Prostate gland (tissue), 2 donors: Measurements from ENCODE around the gene SEC61A1. TPM values are rescaled to one million over a fixed set of nuclear protein-coding genes. Genes with fewer than 3 reads are reported as not detected.

ENCODE experiments used
- DNase-seq: peaks from one replicate; pipeline ENCODE4 v3.0.0-alpha.2; 2019; ENCODE audit warnings: low spot score
- H3K27ac ChIP-seq, 2 donors: fragments of 200-600 bp; sonication (generic); 2 replicates each; pipeline ENCODE4 v1.5.1; 2017 to 2019
- H3K27me3 ChIP-seq: fragments of 200-600 bp; sonication (generic); replicated peaks from 2 replicates; pipeline ENCODE4 v1.5.1; 2019; ENCODE audit not compliant: insufficient read depth
- H3K36me3 ChIP-seq, 2 donors: fragments of 200-600 bp; sonication (generic); 1 replicate in 1 of 2; 2 replicates in 1 of 2; pipeline versions ENCODE4 v1.5.1 to v1.8.1; 2017 to 2019
- H3K4me1 ChIP-seq: fragments of 200-600 bp; sonication (generic); replicated peaks from 2 replicates; pipeline ENCODE4 v1.5.1; 2019
- H3K4me3 ChIP-seq, 2 donors: fragments of 200-600 bp; sonication (generic); 2 replicates each; pipeline ENCODE4 v1.5.1; 2017 to 2019
- H3K9me3 ChIP-seq: fragments of 200-600 bp; sonication (generic); 2 replicates; pipeline ENCODE4 v1.5.1; 2017
- POLR2A ChIP-seq: fragments of 450-650 bp; IDR thresholded peaks from one replicate; pipeline ENCODE4 v1.6.1; 2016; ENCODE audit warnings: antibody characterized with exemption, mild to moderate bottlenecking
- POLR2AphosphoS5 ChIP-seq: sonication (generic); formaldehyde crosslinking; IDR thresholded peaks from one replicate; pipeline ENCODE4 v1.6.1; 2017; ENCODE audit warnings: antibody characterized with exemption
- WGBS: methylation state at CpG from one replicate; pipeline ENCODE4 v1.1.5; 2018; 5-methylcytosine and 5-hydroxymethylcytosine counted together
- intact Hi-C: fragments of 100-400 bp; cut with DNase I; formaldehyde crosslinking; loops from one replicate; pipeline ENCODE4 v1.14.2; 2022
- total RNA-seq, 2 donors: library from RNA; depleted of rRNA; stranded (reverse); fragments of >200 nt; gene quantifications; one replicate each; pipeline ENCODE4 v1.1.0, GENCODE V29; 2016
- TF ChIP-seq, protein P1 (sequence below), 4 experiments: fragments of 200-600 bp in 2 of 4; fragments of 450-650 bp in 2 of 4; sonication (generic) in 2 of 4; IDR thresholded peaks; 1 replicate in 3 of 4; 2 replicates in 1 of 4; pipeline ENCODE4 v1.5.1; 2016 to 2019; ENCODE audit warnings: antibody characterized with exemption in 4 of 4, mild to moderate bottlenecking in 2 of 4, moderate library complexity in 2 of 4

Gene SEC61A1
- total RNA-seq, 2 donors from 2014 or later, result 166 to 195 TPM

- intact Hi-C loops, result loop anchor here (5.0 kb wide), 1 partner anchor 421 kb away; no protein-coding TSS in a partner anchor
- TF ChIP-seq, protein P1, sequence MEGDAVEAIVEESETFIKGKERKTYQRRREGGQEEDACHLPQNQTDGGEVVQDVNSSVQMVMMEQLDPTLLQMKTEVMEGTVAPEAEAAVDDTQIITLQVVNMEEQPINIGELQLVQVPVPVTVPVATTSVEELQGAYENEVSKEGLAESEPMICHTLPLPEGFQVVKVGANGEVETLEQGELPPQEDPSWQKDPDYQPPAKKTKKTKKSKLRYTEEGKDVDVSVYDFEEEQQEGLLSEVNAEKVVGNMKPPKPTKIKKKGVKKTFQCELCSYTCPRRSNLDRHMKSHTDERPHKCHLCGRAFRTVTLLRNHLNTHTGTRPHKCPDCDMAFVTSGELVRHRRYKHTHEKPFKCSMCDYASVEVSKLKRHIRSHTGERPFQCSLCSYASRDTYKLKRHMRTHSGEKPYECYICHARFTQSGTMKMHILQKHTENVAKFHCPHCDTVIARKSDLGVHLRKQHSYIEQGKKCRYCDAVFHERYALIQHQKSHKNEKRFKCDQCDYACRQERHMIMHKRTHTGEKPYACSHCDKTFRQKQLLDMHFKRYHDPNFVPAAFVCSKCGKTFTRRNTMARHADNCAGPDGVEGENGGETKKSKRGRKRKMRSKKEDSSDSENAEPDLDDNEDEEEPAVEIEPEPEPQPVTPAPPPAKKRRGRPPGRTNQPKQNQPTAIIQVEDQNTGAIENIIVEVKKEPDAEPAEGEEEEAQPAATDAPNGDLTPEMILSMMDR (IDR thresholded peaks at IDR 0.05), result peak; percentile 79 to 96 (median 95)
- TF ChIP-seq POLR2AphosphoS5 (peak; percentile 65), POLR2A (no peak)
- no peaks in the 10 kb centered on the region for H3K4me1 ChIP-seq
- no peaks in the 10 kb centered on the region for H3K27me3 ChIP-seq
- DNase-seq, result peak; percentile 80
- peak overlapping the region in 1 of 2 donors; percentile 48 for H3K27ac ChIP-seq
- WGBS, result 17% methylated on average over 68 of the region's 78 CpGs
- no peaks in the 10 kb centered on the region for H3K9me3 ChIP-seq
- H3K36me3 ChIP-seq, result no peaks in the 10 kb centered on the region
- H3K4me3 ChIP-seq, result peak overlapping the region; percentile 12 to 28
Observed at GRCh38 chr3:128075522-128076482, 23.6 kb downstream of the SEC61A1 start.

GRCh38 chr3:128076483-128077201 lies 24.4 kb downstream of the SEC61A1 start:
- H3K36me3 ChIP-seq, result no peaks in the 10 kb centered on the region

DNA sequence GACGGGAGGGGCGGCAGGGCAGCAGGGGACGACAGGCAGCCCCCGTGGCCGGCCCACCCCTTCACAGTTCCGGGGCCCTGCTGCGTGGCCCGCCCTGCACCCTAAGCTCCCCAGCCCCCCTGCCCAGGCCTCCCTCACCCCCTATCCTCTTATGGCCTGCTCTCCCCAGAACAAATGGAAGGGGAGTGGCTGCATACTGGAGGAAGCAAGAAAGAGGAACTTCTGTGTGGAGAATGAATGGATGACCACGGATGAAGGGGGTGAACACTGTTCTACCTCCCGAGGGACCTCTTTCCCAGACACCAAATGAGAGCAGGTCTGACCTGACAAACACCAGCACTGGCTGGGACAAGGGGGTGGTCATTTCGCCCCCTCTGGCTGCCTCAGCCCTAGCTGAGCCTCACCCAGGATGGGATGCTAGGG lies 25.0 kb downstream of the SEC61A1 start:
- Histone ChIP-seq H3K9me3 (no peaks in the 10 kb centered on the region), H3K36me3 (no peaks in the 10 kb centered on the region), H3K4me3 (peak overlapping the region; percentile 12 to 22), H3K27me3 (no peaks in the 10 kb centered on the region), H3K27ac (no peak overlapping the region), H3K4me1 (no peaks in the 10 kb centered on the region)
- TF ChIP-seq, protein P1 (IDR thresholded peaks at IDR 0.05), result no peak
- TF ChIP-seq POLR2AphosphoS5 (no peak), POLR2A (no peak)
- no peak for DNase-seq
- intact Hi-C loops, result loop anchor here (5.0 kb wide), 1 partner anchor 420 kb away; no protein-coding TSS in a partner anchor
- WGBS, result 69% methylated on average over 3 of the region's 11 CpGs

More at GRCh38 chr3:128076483-128077201, 24.4 kb downstream of the SEC61A1 start:
- Histone ChIP-seq H3K27ac (no peak overlapping the region), H3K27me3 (no peaks in the 10 kb centered on the region), H3K9me3 (no peaks in the 10 kb centered on the region), H3K4me3 (peak overlapping the region; percentile 12 to 22), H3K4me1 (no peaks in the 10 kb centered on the region)
- TF ChIP-seq POLR2AphosphoS5, result no peak
- TF ChIP-seq, protein P1 (IDR thresholded peaks at IDR 0.05), result no peak
- TF ChIP-seq POLR2A, result no peak
- intact Hi-C loops, result loop anchor here (5.0 kb wide), 1 partner anchor 421 kb away; no protein-coding TSS in a partner anchor
- WGBS, result 43% methylated on average over 67 of the region's 79 CpGs
- DNase-seq, result no peak

DNA sequence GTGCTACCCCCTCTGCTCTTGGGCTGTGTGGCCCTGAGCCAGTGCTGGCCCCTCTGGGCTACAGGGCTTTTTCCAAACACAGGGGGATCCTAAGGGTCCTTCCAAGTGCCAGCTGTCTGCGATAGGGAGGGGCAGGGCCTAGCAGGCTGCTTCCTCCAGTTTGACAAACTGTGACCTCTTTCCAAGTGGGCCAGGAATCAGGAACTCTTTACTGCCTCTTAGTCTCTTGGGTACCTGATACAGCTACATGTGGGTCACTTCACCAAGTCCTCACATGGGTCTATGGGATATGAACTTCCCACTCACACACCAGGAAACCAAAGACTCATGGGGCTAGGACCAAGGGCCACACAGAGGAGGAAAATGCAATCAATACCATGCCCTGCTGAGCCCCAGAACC lies 25.4 kb downstream of the SEC61A1 start:
- TF ChIP-seq POLR2A, result no peak
- TF ChIP-seq, protein P1 (IDR thresholded peaks at IDR 0.05), result no peak
- TF ChIP-seq POLR2AphosphoS5, result no peak
- H3K4me1 ChIP-seq, result no peaks in the 10 kb centered on the region
- 94% methylated on average over 1 of the region's 1 CpG for WGBS
- no peaks in the 10 kb centered on the region for H3K9me3 ChIP-seq
- no peak overlapping the region for H3K4me3 ChIP-seq
- intact Hi-C loops, result loop anchor here (5.0 kb wide), 1 partner anchor 420 kb away; no protein-coding TSS in a partner anchor
- DNase-seq, result no peak
- no peaks in the 10 kb centered on the region for H3K27me3 ChIP-seq
- H3K27ac ChIP-seq, result no peak overlapping the region
- H3K36me3 ChIP-seq, result no peaks in the 10 kb centered on the region
